GM19099 (cell line): ENCODE results near the gene AFMID.

Experiments used
- POLR2A ChIP-seq: IDR thresholded peaks from 3 replicates; pipeline ENCODE4 v1.6.1; 2011; ENCODE audit warnings: low read depth; ENCODE audit not compliant: insufficient read length; ENCODE audit errors: extremely low read depth

The AFMID gene, protein sequence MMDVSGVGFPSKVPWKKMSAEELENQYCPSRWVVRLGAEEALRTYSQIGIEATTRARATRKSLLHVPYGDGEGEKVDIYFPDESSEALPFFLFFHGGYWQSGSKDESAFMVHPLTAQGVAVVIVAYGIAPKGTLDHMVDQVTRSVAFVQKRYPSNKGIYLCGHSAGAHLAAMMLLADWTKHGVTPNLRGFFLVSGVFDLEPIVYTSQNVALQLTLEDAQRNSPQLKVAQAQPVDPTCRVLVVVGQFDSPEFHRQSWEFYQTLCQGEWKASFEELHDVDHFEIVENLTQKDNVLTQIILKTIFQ

DNA sequence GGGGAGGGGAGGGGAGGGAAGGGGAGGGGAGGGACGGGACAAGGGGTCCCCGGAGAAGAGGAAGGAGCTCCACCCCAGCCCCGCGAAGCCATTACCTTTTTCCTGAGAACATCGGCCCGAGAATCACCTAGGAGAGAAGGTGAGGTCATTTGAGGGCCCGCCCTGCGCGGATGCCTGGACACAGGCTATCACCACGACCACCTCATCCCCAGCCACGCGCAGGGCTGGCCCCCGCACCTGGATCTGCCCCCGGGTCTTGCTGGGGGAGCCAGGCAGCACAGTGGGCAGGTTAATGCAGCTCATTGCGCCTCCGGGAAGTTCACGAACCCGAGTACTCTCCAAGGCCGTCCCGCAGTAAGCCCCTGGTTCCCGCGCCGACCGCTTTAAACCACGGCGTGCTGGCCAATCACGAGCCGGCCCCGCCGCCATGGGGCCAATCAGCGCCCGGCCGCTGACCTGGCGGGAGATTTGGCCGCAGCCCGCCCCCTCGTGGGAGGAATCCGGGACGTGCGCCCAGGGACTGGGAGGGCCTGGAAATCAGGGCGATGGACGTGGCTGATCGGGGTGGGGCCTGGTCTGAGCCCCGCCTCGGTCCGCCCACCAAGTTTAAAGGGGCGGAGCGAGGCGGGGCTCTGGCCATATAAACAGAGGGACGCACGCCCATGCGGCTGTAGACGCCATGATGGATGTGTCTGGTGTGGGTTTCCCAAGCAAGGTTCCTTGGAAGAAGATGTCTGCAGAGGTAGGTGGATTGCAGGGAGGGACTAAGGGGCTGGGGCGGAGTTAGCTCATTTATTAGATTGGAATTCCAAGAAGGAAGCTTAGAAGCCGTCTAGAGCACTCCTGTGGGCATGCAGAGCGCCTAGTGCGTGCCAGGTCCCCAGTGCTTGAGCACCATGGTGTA is at the start of gene AFMID, which contains the start of gene TK1:
Gene AFMID, plus strand, starts transcription at position 671 of the 904 bp plus-strand sequence. Its CDS starts 9 bp downstream, at position 680.
Gene TK1, minus strand, starts transcription at position 361 of the 904 bp plus-strand sequence. Its CDS starts 58 bp downstream, at position 303.
- peak; percentile 90 for TF ChIP-seq POLR2A

DNA sequence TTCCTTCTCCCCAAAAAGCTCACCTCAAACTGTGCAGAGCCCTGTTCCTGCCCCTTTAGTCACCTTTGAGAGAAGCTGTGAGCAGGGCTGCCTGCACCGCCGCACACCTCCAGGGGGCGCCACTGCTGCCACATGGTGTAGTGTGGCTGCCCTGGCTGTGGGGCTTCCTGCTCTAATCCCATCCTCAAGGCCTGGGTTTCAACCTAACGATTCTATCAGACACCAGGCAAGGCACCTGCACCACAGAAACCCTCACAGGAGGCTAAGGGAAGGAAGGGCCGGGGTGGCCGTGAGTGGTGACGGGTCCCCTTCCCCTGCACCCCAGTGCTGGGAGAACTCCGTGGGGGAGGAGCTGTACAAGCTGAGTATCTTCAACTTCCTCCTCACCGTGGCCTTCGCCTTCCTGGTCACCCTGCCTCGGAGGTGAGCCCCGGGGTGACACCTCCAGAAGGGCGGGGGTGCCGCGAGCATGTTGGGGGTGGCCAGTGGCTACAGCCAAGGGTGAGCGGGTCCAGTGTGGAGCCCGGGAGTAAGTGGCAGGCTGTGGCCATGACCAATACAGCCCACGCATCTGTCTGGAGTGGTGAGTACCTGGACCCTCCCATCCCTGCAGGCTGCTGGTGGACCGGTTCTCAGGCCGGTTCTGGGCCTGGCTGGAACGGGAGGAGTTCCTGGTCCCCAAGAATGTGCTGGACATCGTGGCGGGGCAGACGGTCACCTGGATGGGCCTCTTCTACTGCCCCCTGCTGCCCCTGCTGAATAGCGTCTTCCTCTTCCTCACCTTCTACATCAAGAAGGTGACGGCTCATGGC is 49.6 kb upstream of the AFMID start:
- no peak for TF ChIP-seq POLR2A

DNA sequence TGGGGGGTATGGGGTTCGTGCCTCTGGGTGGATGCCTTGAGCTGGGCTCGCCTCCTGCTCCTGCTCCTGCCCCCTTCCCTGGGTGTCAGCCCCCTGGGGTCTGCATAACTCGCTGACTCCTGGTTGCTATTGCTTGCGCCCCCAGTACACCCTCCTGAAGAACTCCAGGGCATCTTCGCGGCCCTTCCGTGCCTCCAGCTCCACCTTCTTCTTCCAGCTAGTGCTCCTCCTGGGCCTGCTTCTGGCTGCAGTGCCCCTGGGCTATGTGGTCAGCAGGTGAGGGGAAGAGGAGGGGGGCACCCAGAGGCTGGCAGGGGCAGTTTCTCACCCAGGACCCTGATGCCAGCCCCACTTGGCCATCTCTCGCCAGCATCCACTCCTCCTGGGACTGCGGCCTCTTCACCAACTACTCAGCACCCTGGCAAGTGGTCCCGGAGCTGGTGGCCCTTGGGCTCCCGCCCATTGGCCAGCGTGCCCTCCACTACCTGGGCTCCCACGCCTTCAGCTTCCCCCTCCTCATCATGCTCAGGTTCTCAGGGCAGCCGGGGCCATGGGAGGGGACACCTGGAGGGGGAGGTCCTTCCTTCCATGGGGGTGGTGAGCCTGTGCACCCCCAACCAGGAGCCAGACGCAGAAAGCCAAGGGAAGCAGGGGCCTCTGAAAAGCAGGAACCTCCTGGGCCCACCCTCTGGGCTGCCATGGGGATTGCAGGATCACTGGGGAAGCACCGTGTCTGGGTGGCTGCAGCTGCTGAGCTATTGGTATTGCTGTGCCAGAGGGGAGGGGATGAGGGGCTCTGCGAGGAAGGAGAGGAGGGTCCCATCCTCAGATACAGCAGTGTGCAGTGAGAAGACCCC is 48.7 kb upstream of the AFMID start:
- TF ChIP-seq POLR2A = no peak

DNA sequence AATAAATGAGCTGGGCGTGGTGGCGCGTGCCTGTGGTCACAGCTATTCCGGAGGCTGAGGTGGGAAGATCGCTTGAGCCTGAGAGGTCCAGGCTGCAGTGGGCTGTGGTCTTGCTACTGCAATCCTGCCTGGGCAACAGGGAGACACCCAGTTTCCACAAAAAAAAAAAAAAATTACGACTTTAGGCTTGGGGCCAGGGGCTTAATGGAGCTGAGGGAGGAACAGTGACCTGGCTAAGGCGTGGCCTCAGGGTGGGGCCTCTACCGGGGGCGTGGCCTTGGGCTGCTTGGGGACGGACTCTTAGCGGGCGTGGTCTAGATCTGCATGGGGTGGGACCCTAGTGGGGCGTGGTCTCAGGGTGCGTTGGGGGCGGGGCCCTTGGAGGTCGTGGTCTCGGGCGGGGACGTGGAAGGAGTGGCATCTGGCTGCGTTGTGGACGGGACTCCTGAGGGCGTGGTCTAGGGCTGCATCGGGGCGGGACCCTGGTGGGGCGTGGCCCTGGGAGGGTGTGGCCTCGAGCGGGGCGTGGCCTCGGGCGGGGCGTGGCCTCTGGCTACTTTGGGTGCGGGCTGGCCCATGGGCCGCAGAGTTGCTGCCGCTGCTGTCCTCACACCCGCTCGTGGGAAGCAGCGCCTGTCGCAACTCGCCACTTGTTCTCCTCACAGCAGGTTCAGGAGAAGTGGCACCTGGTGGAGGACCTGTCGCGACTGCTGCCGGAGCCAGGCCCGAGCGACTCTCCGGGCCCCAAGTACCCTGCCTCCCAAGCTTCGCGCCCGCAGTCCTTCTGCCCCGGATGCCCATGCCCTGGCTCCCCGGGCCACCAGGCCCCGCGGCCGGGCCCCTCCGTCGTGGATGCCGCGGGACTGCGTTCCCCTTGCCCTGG is 46.8 kb upstream of the AFMID start:
- peak; percentile 49 for TF ChIP-seq POLR2A

GRCh38 chr17:78141437-78142118 is 45.6 kb upstream of the AFMID start:
- no peak for TF ChIP-seq POLR2A

GRCh38 chr17:78142119-78142861 is 44.9 kb upstream of the AFMID start:
- TF ChIP-seq POLR2A = no peak

DNA sequence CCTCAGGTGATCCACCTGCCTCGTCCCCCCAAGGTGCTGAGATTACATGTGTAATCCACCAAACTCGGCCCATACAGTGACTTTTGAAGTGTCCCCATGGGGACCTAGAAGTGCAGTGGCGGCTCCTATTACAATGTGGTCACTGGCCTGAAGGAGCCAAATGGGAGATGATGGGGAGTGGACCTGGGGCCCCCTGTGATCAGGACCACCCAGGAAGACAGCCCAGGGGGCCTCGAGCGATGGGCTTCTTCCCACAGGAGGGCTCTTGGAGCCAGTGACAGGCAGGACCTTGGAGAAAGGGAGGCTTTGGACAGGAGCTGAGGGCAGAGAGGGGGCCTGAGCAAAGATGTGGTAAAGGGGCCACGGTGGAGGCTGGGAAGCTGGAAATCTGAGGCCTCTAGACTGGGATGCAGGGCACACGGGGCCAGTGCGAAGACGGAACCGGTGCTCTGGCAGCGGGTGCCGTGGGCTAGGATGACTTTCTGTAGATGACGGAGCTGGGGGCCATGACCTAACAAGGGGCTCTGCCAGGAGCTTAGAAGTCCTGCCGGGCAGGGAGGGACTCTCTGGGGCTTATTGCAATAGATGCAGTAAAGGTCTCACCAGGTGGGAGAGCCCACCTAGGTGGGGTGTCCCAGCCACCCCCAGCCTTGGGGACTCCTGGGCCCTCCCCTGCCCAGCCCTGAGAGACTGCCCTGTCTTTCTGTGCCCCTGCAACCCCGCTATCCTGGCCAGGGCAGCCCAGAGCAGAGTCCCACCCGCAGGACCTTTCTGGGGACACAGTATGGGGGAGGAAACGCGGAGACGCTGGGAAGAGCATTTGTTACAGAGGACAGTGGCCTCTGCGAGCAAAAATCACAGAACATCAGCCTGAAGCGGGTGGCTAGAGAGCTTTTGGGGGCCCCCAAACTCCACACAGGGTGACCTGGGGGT is 43.7 kb upstream of the AFMID start:
- TF ChIP-seq POLR2A = no peak

DNA sequence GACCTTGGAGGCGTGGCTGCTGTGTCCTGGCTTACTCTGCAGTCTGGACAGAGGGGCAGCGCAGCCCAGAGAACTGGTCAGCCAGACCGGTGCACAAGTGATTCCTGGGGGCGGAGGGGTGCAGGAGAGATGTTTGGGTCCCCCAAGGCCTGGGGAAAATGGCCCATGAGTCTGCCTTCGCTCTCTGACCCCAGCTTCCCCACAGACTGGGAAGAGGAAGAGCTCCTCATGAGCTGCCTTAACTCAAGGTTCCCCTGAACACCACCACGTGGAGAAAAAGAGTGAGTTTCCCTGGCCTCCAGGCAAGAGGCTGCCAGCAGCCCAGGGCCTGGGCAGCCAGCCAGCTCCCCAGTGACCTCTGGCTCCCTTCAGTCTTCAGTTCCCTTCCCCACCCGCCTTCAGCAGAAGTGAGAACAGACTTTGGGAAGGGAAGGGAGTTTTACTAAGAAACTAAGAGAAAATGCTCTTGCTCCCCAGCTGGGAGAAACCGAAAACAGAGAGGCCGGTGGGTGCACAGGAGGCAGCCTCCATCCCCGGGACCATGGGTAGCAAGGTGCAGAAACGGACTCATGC is 42.9 kb upstream of the AFMID start:
- TF ChIP-seq POLR2A = no peak

GRCh38 chr17:78144736-78145641 is 42.2 kb upstream of the AFMID start:
- TF ChIP-seq POLR2A = no peak

DNA sequence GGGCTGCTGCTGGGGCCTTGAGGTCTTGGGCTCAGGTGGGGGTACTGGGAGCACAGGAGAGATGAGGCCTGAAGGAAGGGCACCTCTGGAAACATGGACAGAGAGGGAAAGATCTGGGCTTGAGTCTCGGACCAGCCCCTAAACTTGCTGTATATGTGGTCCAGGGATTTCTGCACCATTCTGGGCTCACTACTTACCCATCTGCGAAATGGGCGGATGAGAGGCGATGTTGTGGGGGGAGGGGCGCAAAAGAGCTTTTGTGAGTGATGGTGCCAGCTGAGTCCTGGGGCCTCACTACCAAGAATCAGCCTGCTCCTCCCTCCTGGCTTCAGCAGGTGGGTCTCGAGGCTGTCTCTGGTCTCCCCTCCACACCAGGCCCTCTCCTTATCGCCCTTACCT is 40.7 kb upstream of the AFMID start:
- no peak for TF ChIP-seq POLR2A
